ENCODE measurements around the gene STMN3. TPM values are rescaled to one million over a fixed set of nuclear protein-coding genes. Genes with fewer than 3 reads are reported as not detected.
"Not testable (repeated sequence)": the region's sequence is repeated elsewhere in the genome, so short reads cannot be mapped to it uniquely, and the experiment has no call there.

Gene STMN3
- total and polyA plus RNA-seq, 8 donors, result 4.4 to 37.8 (median 9.7) TPM

- H3K27ac ChIP-seq, result no peak overlapping the region
- peak in 1 of 6 donors; percentile 82 for DNase-seq
- H3K27me3 ChIP-seq, result no peaks in the 10 kb centered on the region
- ATAC-seq, result peak in 1 of 4 donors; percentile 40
- FAIRE-seq, result no peak
- no peaks in the 10 kb centered on the region for H3K9me3 ChIP-seq
- no peak overlapping the region for H3K4me3 ChIP-seq
- H3K36me3 ChIP-seq, result peaks cover 0 to 6% (median 0%) of the 10 kb centered on the region in 3 donors
- intact Hi-C loops (cut with DNase I), result no loop called here
- no peak for TF ChIP-seq CTCF (IDR thresholded peaks at IDR 0.05)
- WGBS, 2 donors, result 94% methylated on average over 41 of the region's 41 CpGs
- no peaks in the 10 kb centered on the region for H3K4me1 ChIP-seq
Measured at GRCh38 chr20:63617092-63617875, 35.9 kb downstream of the STMN3 start.

GRCh38 chr20:63613863-63614594 lies 39.2 kb downstream of the STMN3 start:
- WGBS, 2 donors, result 77 to 79% methylated on average over 16 to 18 of the region's 18 CpGs
- peak in 1 of 6 donors; percentile 11 for DNase-seq
- H3K9me3 ChIP-seq; intact Hi-C loops (cut with DNase I); H3K36me3 ChIP-seq; H3K27me3 ChIP-seq; H3K27ac ChIP-seq; H3K4me3 ChIP-seq; ATAC-seq; H3K4me1 ChIP-seq; FAIRE-seq: not testable (repeated sequence)

GRCh38 chr20:63612276-63612931 lies 40.8 kb downstream of the STMN3 start:
- 80 to 84% methylated on average over 20 of the region's 20 CpGs for WGBS, 2 donors
- no peaks in the 10 kb centered on the region for H3K27me3 ChIP-seq
- no peak for FAIRE-seq
- H3K36me3 ChIP-seq, result no peaks in the 10 kb centered on the region
- peak in 2 of 4 donors; percentile 22 to 36 for ATAC-seq
- no peaks in the 10 kb centered on the region for H3K4me1 ChIP-seq
- no peaks in the 10 kb centered on the region for H3K9me3 ChIP-seq
- no peak overlapping the region for H3K27ac ChIP-seq
- no peak for TF ChIP-seq CTCF (IDR thresholded peaks at IDR 0.05)
- intact Hi-C loops (cut with DNase I), result no loop called here
- no peak overlapping the region for H3K4me3 ChIP-seq
- DNase-seq, result peak in 1 of 6 donors; percentile 34

GRCh38 chr20:63611646-63612045 lies 41.6 kb downstream of the STMN3 start:
- 89 to 94% methylated on average over 10 of the region's 10 CpGs for WGBS, 2 donors
- Histone ChIP-seq H3K9me3 (no peaks in the 10 kb centered on the region), H3K27me3 (no peaks in the 10 kb centered on the region), H3K4me1 (no peaks in the 10 kb centered on the region), H3K4me3 (no peak overlapping the region), H3K36me3 (no peaks in the 10 kb centered on the region), H3K27ac (no peak overlapping the region)
- intact Hi-C loops (cut with DNase I), result no loop called here
- FAIRE-seq (no peak), ATAC-seq (no peak), DNase-seq (peak in 1 of 6 donors; percentile 20)
- TF ChIP-seq CTCF (IDR thresholded peaks at IDR 0.05), result no peak
